Measurements from ENCODE around the gene ASAH2. TPM values are rescaled to one million over a fixed set of nuclear protein-coding genes. Genes with fewer than 3 reads are reported as not detected.
"Not testable (repeated sequence)": the region's sequence is repeated elsewhere in the genome, so short reads cannot be mapped to it uniquely, and the experiment has no call there.

The ASAH2 gene
- total RNA-seq, 1 experiment from 2014 or later, result 4.6 TPM

DNA sequence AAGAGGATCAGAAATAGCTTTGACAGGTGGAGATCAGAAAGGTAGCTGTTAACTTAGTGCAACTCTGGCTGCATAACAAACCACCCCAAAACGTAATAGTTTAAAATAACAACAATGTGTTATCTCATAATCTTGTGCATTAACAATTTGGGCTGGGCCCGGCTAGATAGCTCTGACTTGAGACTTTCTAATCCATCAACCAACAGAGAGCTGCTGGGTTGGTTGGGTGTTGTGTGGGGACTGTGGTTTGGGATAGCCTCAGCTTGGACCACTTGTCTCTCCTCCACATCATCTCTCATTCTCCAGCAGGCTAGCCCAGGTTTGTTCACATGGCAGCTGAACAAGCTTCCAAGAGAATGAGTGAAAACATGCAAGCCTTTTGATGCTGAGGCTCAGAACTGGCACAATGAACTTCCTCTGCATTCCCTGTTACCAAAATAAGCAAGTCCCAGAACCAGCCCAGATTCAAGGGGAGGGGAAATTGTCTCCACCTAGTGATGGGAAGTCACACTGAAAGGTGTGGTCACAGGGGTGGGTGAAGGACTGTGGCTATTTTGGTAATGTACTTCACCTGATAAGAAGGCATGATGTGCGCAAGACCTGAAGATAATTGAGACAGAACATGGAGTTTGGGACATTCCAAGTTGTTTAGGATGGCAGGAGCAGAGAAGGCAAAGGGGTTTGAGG is 20.4 kb upstream of the ASAH2 start:
- no CpG with 5 or more reads among the region's 3 CpGs for WGBS (ENCODE audit: extremely low coverage, insufficient read length, low lambda C conversion rate)
- Histone ChIP-seq H3K9me3 (ENCODE audit: control insufficient read depth, low read depth, low read length) (no peaks in the 10 kb centered on the region), H4K8ac (replicated peaks; ENCODE audit: insufficient read length, low read depth, low read length) (no peak overlapping the region), H3K23me2 (ENCODE audit: insufficient read length, low read depth, low read length, poor library complexity, severe bottlenecking) (no peaks in the 10 kb centered on the region), H4K20me1 (ENCODE audit: control insufficient read depth, insufficient read depth, insufficient read length) (no peaks in the 10 kb centered on the region), H2BK5ac (ENCODE audit: insufficient read length, low read length) (no peak overlapping the region), H3K27me3 (ENCODE audit: insufficient read depth, low read length) (no peaks in the 10 kb centered on the region; the same call in 1 of the 2 replicates), H3K14ac (ENCODE audit: insufficient read depth, low read length) (no peak overlapping the region), H4K91ac (ENCODE audit: insufficient read length, low read depth, low read length) (no peak overlapping the region), H3K4me2 (ENCODE audit: insufficient read depth, insufficient read length, low read length) (no peak overlapping the region), H2BK15ac (ENCODE audit: low read depth, low read length) (no peak overlapping the region), H2AK5ac (ENCODE audit: insufficient read length, low read length) (no peak overlapping the region), H3K23ac (ENCODE audit: insufficient read length, low read depth, low read length) (no peak overlapping the region), H2BK12ac (ENCODE audit: insufficient read length, low read depth, low read length) (no peak overlapping the region), H3K18ac (ENCODE audit: insufficient read length, low read depth, low read length) (no peak overlapping the region), H3K27ac (ENCODE audit: insufficient read length, low read depth, low read length) (no peak overlapping the region), H2BK20ac (ENCODE audit: low read depth, low read length, poor library complexity, severe bottlenecking) (no peak overlapping the region), H2BK120ac (ENCODE audit: low read depth, low read length, poor library complexity, severe bottlenecking) (no peak overlapping the region), H3K4ac (ENCODE audit: low read depth, low read length) (no peak overlapping the region), H3K9ac (ENCODE audit: extremely low read depth, insufficient read length, low read length) (no peak overlapping the region), H3K56ac (ENCODE audit: insufficient read length, low read depth, low read length) (no peak overlapping the region), H4K5ac (ENCODE audit: insufficient read length, low read depth, low read length) (no peak overlapping the region), H3K79me1 (ENCODE audit: insufficient read depth, low read depth, low read length, poor library complexity, severe bottlenecking) (no peaks in the 10 kb centered on the region), H2AFZ (ENCODE audit: low read length) (no peak overlapping the region), H3K79me2 (ENCODE audit: insufficient read depth, low read length) (no peaks in the 10 kb centered on the region), H3T11ph (ENCODE audit: low read length) (no peak overlapping the region), H3K4me1 (ENCODE audit: insufficient read depth, low read length) (no peaks in the 10 kb centered on the region)
- Mint-ChIP-seq H3K4me1 (no peaks in the 10 kb centered on the region), H3K27me3 (ENCODE audit: low read depth) (peaks cover 11% of the 10 kb centered on the region), H3K9me3 (no peaks in the 10 kb centered on the region), H3K36me3 (ENCODE audit: insufficient read depth in 1 of 3, low read depth in 3 of 3) (no peaks in the 10 kb centered on the region), H3K4me3 (no peak overlapping the region), H3K27ac (no peak overlapping the region)
- TF ChIP-seq, protein P1, sequence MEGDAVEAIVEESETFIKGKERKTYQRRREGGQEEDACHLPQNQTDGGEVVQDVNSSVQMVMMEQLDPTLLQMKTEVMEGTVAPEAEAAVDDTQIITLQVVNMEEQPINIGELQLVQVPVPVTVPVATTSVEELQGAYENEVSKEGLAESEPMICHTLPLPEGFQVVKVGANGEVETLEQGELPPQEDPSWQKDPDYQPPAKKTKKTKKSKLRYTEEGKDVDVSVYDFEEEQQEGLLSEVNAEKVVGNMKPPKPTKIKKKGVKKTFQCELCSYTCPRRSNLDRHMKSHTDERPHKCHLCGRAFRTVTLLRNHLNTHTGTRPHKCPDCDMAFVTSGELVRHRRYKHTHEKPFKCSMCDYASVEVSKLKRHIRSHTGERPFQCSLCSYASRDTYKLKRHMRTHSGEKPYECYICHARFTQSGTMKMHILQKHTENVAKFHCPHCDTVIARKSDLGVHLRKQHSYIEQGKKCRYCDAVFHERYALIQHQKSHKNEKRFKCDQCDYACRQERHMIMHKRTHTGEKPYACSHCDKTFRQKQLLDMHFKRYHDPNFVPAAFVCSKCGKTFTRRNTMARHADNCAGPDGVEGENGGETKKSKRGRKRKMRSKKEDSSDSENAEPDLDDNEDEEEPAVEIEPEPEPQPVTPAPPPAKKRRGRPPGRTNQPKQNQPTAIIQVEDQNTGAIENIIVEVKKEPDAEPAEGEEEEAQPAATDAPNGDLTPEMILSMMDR (conservative IDR thresholded peaks at IDR 0.05), result peak; percentile 33; the same call in 2 of the 3 replicates
- no peak for DNase-seq

DNA sequence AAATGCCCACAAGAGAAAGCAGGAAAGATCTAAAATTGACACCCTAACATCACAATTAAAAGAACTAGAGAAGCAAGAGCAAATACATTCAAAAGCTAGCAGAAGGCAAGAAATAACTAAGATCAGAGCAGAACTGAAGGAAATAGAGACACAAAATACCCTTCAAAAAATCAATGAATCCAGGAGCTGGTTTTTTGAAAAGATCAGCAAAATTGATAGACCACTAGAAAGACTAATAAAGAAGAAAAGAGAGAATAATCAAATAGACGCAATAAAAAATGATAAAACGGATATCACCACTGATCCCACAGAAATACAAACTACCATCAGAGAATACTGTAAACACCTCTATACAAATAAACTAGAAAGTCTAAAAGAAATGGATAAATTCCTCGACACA is 16.6 kb upstream of the ASAH2 start:
- not testable (repeated sequence) for H2BK12ac ChIP-seq (ENCODE audit: insufficient read length, low read depth, low read length); H3K14ac ChIP-seq (ENCODE audit: insufficient read depth, low read length); H3K9me3 ChIP-seq (ENCODE audit: control insufficient read depth, low read depth, low read length); H2AFZ ChIP-seq (ENCODE audit: low read length); H3K4me1 Mint-ChIP-seq; H3K56ac ChIP-seq (ENCODE audit: insufficient read length, low read depth, low read length); H3K23me2 ChIP-seq (ENCODE audit: insufficient read length, low read depth, low read length, poor library complexity, severe bottlenecking); H3K18ac ChIP-seq (ENCODE audit: insufficient read length, low read depth, low read length); H3K27me3 ChIP-seq (ENCODE audit: insufficient read depth, low read length); H3K9ac ChIP-seq (ENCODE audit: extremely low read depth, insufficient read length, low read length); H2BK20ac ChIP-seq (ENCODE audit: low read depth, low read length, poor library complexity, severe bottlenecking); H2BK120ac ChIP-seq (ENCODE audit: low read depth, low read length, poor library complexity, severe bottlenecking); H4K8ac ChIP-seq (replicated peaks; ENCODE audit: insufficient read length, low read depth, low read length); H2BK5ac ChIP-seq (ENCODE audit: insufficient read length, low read length); H4K20me1 ChIP-seq (ENCODE audit: control insufficient read depth, insufficient read depth, insufficient read length); H3K23ac ChIP-seq (ENCODE audit: insufficient read length, low read depth, low read length); H4K5ac ChIP-seq (ENCODE audit: insufficient read length, low read depth, low read length); H3K27ac ChIP-seq (ENCODE audit: insufficient read length, low read depth, low read length); H3K4me2 ChIP-seq (ENCODE audit: insufficient read depth, insufficient read length, low read length); H3K4ac ChIP-seq (ENCODE audit: low read depth, low read length); H3T11ph ChIP-seq (ENCODE audit: low read length); H4K91ac ChIP-seq (ENCODE audit: insufficient read length, low read depth, low read length); H3K79me1 ChIP-seq (ENCODE audit: insufficient read depth, low read depth, low read length, poor library complexity, severe bottlenecking); H3K27ac Mint-ChIP-seq; H2AK5ac ChIP-seq (ENCODE audit: insufficient read length, low read length); DNase-seq; H2BK15ac ChIP-seq (ENCODE audit: low read depth, low read length); H3K4me1 ChIP-seq (ENCODE audit: insufficient read depth, low read length); H3K4me3 Mint-ChIP-seq; H3K79me2 ChIP-seq (ENCODE audit: insufficient read depth, low read length)
- peaks cover 9 to 13% of the 10 kb centered on the region in 2 experiments; a peak in 4 of 5 replicates for H3K9me3 Mint-ChIP-seq
- no CpG with 5 or more reads among the region's 3 CpGs for WGBS (ENCODE audit: extremely low coverage, insufficient read length, low lambda C conversion rate)
- H3K36me3 Mint-ChIP-seq (ENCODE audit: insufficient read depth in 1 of 3, low read depth in 3 of 3), result peaks cover 0 to 11% (median 0%) of the 10 kb centered on the region in 3 experiments; a peak in 3 of 7 replicates
- H3K27me3 Mint-ChIP-seq (ENCODE audit: low read depth), result peaks cover 19% of the 10 kb centered on the region
